Mesendoderm (in vitro differentiated cells): Measurements from ENCODE around the gene DUSP1.

Source experiments
- DNase-seq: peaks from one replicate; pipeline ENCODE4 v3.0.0; 2013
- H2AK5ac ChIP-seq: 2 replicates; pipeline ENCODE4 v1.6.1; 2013; ENCODE audit warnings: low read length, inconsistent platforms
- H2BK120ac ChIP-seq: 2 replicates; pipeline ENCODE4 v1.6.1; 2013; ENCODE audit warnings: low read depth, mild to moderate bottlenecking, low read length, moderate library complexity, mixed read lengths
- H2BK15ac ChIP-seq: replicated peaks from 2 replicates; pipeline ENCODE4 v1.6.1; 2013; ENCODE audit warnings: low read depth, mild to moderate bottlenecking, moderate library complexity
- H2BK5ac ChIP-seq: 2 replicates; pipeline ENCODE4 v1.6.1; 2013; ENCODE audit warnings: low read length, inconsistent platforms
- H3K18ac ChIP-seq: 2 replicates; pipeline ENCODE4 v1.6.1; 2013; ENCODE audit warnings: mild to moderate bottlenecking, low read length, mixed read lengths
- H3K23ac ChIP-seq: one replicate; pipeline ENCODE4 v1.6.1; 2013; ENCODE audit warnings: low read length
- H3K27ac ChIP-seq: 2 replicates; pipeline ENCODE4 v1.5.1; 2013; ENCODE audit warnings: low read depth, mild to moderate bottlenecking, inconsistent platforms, low read length, moderate library complexity
- H3K27me3 ChIP-seq: 2 replicates; pipeline ENCODE4 v1.6.1; 2013; ENCODE audit warnings: low read length, control low read depth, mild to moderate bottlenecking, inconsistent platforms; ENCODE audit not compliant: insufficient read depth, poor library complexity
- H3K36me3 ChIP-seq: 2 replicates; pipeline ENCODE4 v1.6.1; 2013; ENCODE audit warnings: low read length, inconsistent platforms; ENCODE audit not compliant: control insufficient read depth, insufficient read depth
- H3K4ac ChIP-seq: one replicate; pipeline ENCODE4 v1.6.1; 2013; ENCODE audit warnings: low read depth, mild to moderate bottlenecking, low read length, moderate library complexity
- H3K4me1 ChIP-seq: 2 replicates; pipeline ENCODE4 v1.6.1; 2013; ENCODE audit warnings: low read depth, low read length, inconsistent platforms; ENCODE audit not compliant: control insufficient read depth
- H3K4me2 ChIP-seq: 2 replicates; pipeline ENCODE4 v1.6.1; 2013; ENCODE audit warnings: low read length
- H3K4me3 ChIP-seq: 2 replicates; pipeline ENCODE4 v1.5.1; 2013; ENCODE audit warnings: mild to moderate bottlenecking, low read length
- H3K56ac ChIP-seq: one replicate; pipeline ENCODE4 v1.6.1; 2013; ENCODE audit warnings: low read length
- H3K79me1 ChIP-seq: 2 replicates; pipeline ENCODE4 v1.6.1; 2013; ENCODE audit warnings: low read length, inconsistent platforms
- H3K79me2 ChIP-seq: 2 replicates; pipeline ENCODE4 v1.6.1; 2013; ENCODE audit warnings: mild to moderate bottlenecking, low read length; ENCODE audit not compliant: control insufficient read depth, insufficient read depth
- H3K9ac ChIP-seq: 2 replicates; pipeline ENCODE4 v1.6.1; 2013; ENCODE audit warnings: low read length, inconsistent platforms
- H4K5ac ChIP-seq: one replicate; pipeline ENCODE4 v1.6.1; 2013; ENCODE audit warnings: low read length
- H4K8ac ChIP-seq: one replicate; pipeline ENCODE4 v1.6.1; 2013; ENCODE audit warnings: low read depth, mild to moderate bottlenecking, control low read depth, low read length, moderate library complexity
- WGBS: extraction: QIAGEN DNeasy Blood & Tissue Kit; methylation state at CpG from one replicate; pipeline ENCODE4 v1.1.7; 2013; ENCODE audit warnings: low lambda C conversion rate, missing lambda C conversion rate; ENCODE audit not compliant: insufficient coverage; ENCODE audit errors: extremely low coverage; 5-methylcytosine and 5-hydroxymethylcytosine counted together

The DUSP1 gene

DNA sequence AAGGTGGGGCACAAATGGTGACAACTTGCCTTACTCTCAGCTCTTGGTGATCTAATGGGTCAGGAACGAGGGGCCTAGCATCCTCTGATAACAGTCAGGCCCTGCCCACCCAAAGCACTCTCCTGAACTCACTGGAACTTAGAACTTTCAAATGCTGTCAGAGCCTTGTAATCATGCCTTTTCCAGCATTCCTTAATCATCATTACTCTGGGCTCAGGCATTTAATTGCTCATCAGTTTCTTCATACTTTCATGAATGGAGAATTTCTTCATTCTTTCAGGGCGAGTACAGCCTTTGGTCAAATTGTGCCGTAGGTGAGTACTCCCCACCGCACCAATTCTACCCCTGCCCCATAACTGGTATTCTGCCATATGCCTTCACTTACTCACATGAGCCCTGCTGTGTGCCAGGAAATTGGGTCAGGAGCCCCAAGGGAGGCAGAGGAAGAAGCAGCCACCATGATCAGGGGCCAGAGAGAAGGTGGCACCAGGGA lies 30.2 kb upstream of the DUSP1 start:
- H3K56ac ChIP-seq = no peak overlapping the region
- H3K27me3 ChIP-seq = no peaks in the 10 kb centered on the region
- H3K23ac ChIP-seq = no peak overlapping the region
- H2BK5ac ChIP-seq = no peak overlapping the region
- DNase-seq = peak; percentile 48
- H4K5ac ChIP-seq = no peak overlapping the region
- H3K79me2 ChIP-seq = no peaks in the 10 kb centered on the region
- no peaks in the 10 kb centered on the region for H3K79me1 ChIP-seq
- H4K8ac ChIP-seq = no peak overlapping the region
- H2AK5ac ChIP-seq = no peak overlapping the region
- no peak overlapping the region for H3K27ac ChIP-seq
- no peaks in the 10 kb centered on the region for H3K36me3 ChIP-seq
- H3K4ac ChIP-seq = no peak overlapping the region
- no peak overlapping the region for H2BK120ac ChIP-seq
- no peak overlapping the region for H3K4me3 ChIP-seq
- H3K4me2 ChIP-seq = no peak overlapping the region
- no peaks in the 10 kb centered on the region for H3K4me1 ChIP-seq
- no peak overlapping the region for H3K18ac ChIP-seq
- no CpG with 5 or more reads among the region's 4 CpGs for WGBS
- no peak overlapping the region for H3K9ac ChIP-seq
- no peak overlapping the region for H2BK15ac ChIP-seq

DNA sequence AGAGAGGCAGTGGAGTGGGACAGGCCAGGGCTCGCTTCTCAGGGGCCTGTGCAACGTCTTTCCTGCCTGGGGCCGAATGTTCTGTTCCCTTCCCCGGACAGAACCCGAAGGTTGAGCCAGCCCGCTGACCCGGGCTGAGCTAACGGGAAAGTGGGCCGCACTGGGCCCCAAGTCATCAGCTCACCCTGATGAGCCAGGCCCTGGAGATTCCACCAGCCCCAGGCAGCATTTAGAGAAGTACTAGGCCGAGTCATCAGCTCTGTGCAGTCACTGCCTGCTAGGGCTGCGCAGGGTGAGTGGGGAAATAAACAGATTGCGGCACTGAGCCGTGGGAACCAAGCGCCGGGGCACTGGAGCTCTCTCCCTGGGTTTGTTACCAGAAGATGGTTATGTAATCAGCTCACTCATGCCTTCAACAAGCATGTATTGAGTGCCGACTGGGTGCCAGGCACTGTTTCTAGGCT lies 29.1 kb upstream of the DUSP1 start:
- H4K8ac ChIP-seq = no peak overlapping the region
- no peak overlapping the region for H3K23ac ChIP-seq
- no CpG with 5 or more reads among the region's 16 CpGs for WGBS
- H2BK120ac ChIP-seq = no peak overlapping the region
- no peaks in the 10 kb centered on the region for H3K79me2 ChIP-seq
- no peak overlapping the region for H3K4ac ChIP-seq
- no peak overlapping the region for H3K27ac ChIP-seq
- H2BK5ac ChIP-seq = no peak overlapping the region
- no peak overlapping the region for H3K4me2 ChIP-seq
- no peak overlapping the region for H2AK5ac ChIP-seq
- H4K5ac ChIP-seq = no peak overlapping the region
- no peaks in the 10 kb centered on the region for H3K79me1 ChIP-seq
- no peaks in the 10 kb centered on the region for H3K4me1 ChIP-seq
- H3K18ac ChIP-seq = no peak overlapping the region
- no peak overlapping the region for H3K4me3 ChIP-seq
- peak overlapping the region; percentile 25 for H3K56ac ChIP-seq
- H3K27me3 ChIP-seq = no peaks in the 10 kb centered on the region
- no peak overlapping the region for H2BK15ac ChIP-seq
- no peak for DNase-seq
- no peak overlapping the region for H3K9ac ChIP-seq
- H3K36me3 ChIP-seq = no peaks in the 10 kb centered on the region

DNA sequence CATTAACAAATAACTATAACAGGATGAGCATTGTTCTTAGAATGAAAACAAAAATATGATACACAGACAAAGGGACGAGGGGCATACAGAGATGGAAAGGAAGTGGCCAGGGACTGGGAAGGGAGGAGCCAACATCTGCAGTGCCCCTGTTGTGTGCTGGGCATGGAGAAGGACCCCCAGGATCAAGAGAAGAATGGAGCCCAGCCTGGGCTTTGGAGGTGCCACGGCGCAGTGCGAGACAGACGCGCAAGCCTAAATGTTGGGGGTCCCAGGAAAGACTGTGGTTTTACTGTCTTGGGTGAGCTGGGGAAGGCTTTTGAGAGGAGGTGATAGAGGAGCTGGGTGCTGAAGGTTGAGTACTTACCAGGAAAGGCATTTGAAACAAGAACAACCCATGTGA lies 28.4 kb upstream of the DUSP1 start:
- H3K4me1 ChIP-seq = no peaks in the 10 kb centered on the region
- H4K5ac ChIP-seq = no peak overlapping the region
- H3K4me3 ChIP-seq = no peak overlapping the region

GRCh38 chr5:172798422-172799215 lies 27.6 kb upstream of the DUSP1 start:
- no peak for DNase-seq

More for the DNA sequence above, 28.4 kb upstream of the DUSP1 start:
- no CpG with 5 or more reads among the region's 6 CpGs for WGBS
- no peak overlapping the region for H3K4ac ChIP-seq
- H2BK15ac ChIP-seq = no peak overlapping the region
- H3K79me2 ChIP-seq = no peaks in the 10 kb centered on the region
- no peak for DNase-seq
- no peaks in the 10 kb centered on the region for H3K27me3 ChIP-seq
- H3K27ac ChIP-seq = no peak overlapping the region
- no peak overlapping the region for H3K9ac ChIP-seq
- H3K36me3 ChIP-seq = no peaks in the 10 kb centered on the region
- no peak overlapping the region for H3K56ac ChIP-seq
- no peak overlapping the region for H2AK5ac ChIP-seq
- H2BK120ac ChIP-seq = no peak overlapping the region
- H3K4me2 ChIP-seq = no peak overlapping the region
- no peak overlapping the region for H4K8ac ChIP-seq
- H3K79me1 ChIP-seq = no peaks in the 10 kb centered on the region
- no peak overlapping the region for H3K23ac ChIP-seq
- no peak overlapping the region for H2BK5ac ChIP-seq
- H3K18ac ChIP-seq = no peak overlapping the region

GRCh38 chr5:172797771-172798191 lies 26.8 kb upstream of the DUSP1 start:
- no peak overlapping the region for H3K4me3 ChIP-seq
- no peak overlapping the region for H2BK120ac ChIP-seq
- H3K27ac ChIP-seq = no peak overlapping the region
- H2AK5ac ChIP-seq = no peak overlapping the region
- no peak overlapping the region for H3K4me2 ChIP-seq
- WGBS = no CpG with 5 or more reads among the region's 5 CpGs
- H3K4ac ChIP-seq = no peak overlapping the region
- no peak overlapping the region for H3K9ac ChIP-seq
- DNase-seq = no peak
- H2BK5ac ChIP-seq = no peak overlapping the region
- no peaks in the 10 kb centered on the region for H3K79me2 ChIP-seq
- no peak overlapping the region for H3K56ac ChIP-seq
- no peaks in the 10 kb centered on the region for H3K79me1 ChIP-seq
- no peak overlapping the region for H4K5ac ChIP-seq
- H3K4me1 ChIP-seq = no peaks in the 10 kb centered on the region
- no peak overlapping the region for H2BK15ac ChIP-seq
- no peak overlapping the region for H3K18ac ChIP-seq
- H3K36me3 ChIP-seq = no peaks in the 10 kb centered on the region
- H3K23ac ChIP-seq = no peak overlapping the region
- H4K8ac ChIP-seq = no peak overlapping the region
- no peaks in the 10 kb centered on the region for H3K27me3 ChIP-seq

More at GRCh38 chr5:172798422-172799215, 27.6 kb upstream of the DUSP1 start:
- no peaks in the 10 kb centered on the region for H3K4me1 ChIP-seq
- H3K18ac ChIP-seq = no peak overlapping the region
- H3K27ac ChIP-seq = no peak overlapping the region
- no peak overlapping the region for H3K4ac ChIP-seq
- no peak overlapping the region for H2BK5ac ChIP-seq
- H2BK120ac ChIP-seq = no peak overlapping the region
- no CpG with 5 or more reads among the region's 14 CpGs for WGBS
- H3K79me1 ChIP-seq = no peaks in the 10 kb centered on the region
- H2BK15ac ChIP-seq = no peak overlapping the region
- H3K4me2 ChIP-seq = no peak overlapping the region
- no peak overlapping the region for H4K8ac ChIP-seq
- no peaks in the 10 kb centered on the region for H3K79me2 ChIP-seq
- no peak overlapping the region for H3K56ac ChIP-seq
- H3K9ac ChIP-seq = no peak overlapping the region
- no peak overlapping the region for H4K5ac ChIP-seq
- no peaks in the 10 kb centered on the region for H3K27me3 ChIP-seq
- no peak overlapping the region for H3K23ac ChIP-seq
- no peak overlapping the region for H3K4me3 ChIP-seq
- H3K36me3 ChIP-seq = no peaks in the 10 kb centered on the region
- H2AK5ac ChIP-seq = no peak overlapping the region
